SK-N-SH (cell line): ENCODE measurements around the gene ENTPD1. TPM values are rescaled to one million over a fixed set of nuclear protein-coding genes. Genes with fewer than 3 reads are reported as not detected.

Experiments used
- CTCF ChIA-PET: fragments of 300-600, 350-600 bp; formaldehyde crosslinking; extraction: SDS; loops from one replicate; lab custom pipeline; 2021; lab: Yijun Ruan, JAX
- POLR2A ChIA-PET: fragments of 350-600 bp; sonication (Branson Sonifier 250); formaldehyde crosslinking; extraction: SDS; loops from one replicate; lab custom pipeline; 2020; ENCODE audit warnings: antibody characterized with exemption, inconsistent platforms; lab: Yijun Ruan, JAX
- DNase-seq: peaks from one replicate; pipeline ENCODE4 v3.0.0; 2012
- H2AFZ ChIP-seq: fragments of 200-600 bp; sonication (generic); 2 replicates; pipeline ENCODE4 v1.8.1; 2016; ENCODE audit warnings: antibody characterized with exemption, mild to moderate bottlenecking, low read depth
- H3F3A ChIP-seq: fragments of 200-600 bp; sonication (generic); replicated peaks from 2 replicates; pipeline ENCODE3; 2016; ENCODE audit warnings: antibody characterized with exemption, mild to moderate bottlenecking; ENCODE audit not compliant: insufficient read depth
- H3K27ac ChIP-seq, 2 experiments: fragments of 200-500 bp in 1 of 2; fragments of 200-600 bp in 1 of 2; sonication (Bioruptor generic) in 1 of 2; sonication (generic), shearing (Covaris generic) in 1 of 2; 2 replicates each; pipeline versions ENCODE4 v1.5.1 to v1.6.1; 2014 to 2016; ENCODE audit warnings: low read depth in 2 of 2, inconsistent platforms in 1 of 2, low read length in 1 of 2, mild to moderate bottlenecking in 1 of 2, mixed read lengths in 1 of 2
- H3K27me3 ChIP-seq: fragments of 200-600 bp; sonication (generic), shearing (Covaris generic); 2 replicates; pipeline ENCODE4 v1.6.1; 2016; ENCODE audit warnings: mixed run types; ENCODE audit not compliant: insufficient read depth
- H3K36me3 ChIP-seq, 2 experiments: fragments of 200-500 bp in 1 of 2; fragments of 200-600 bp in 1 of 2; sonication (Bioruptor generic) in 1 of 2; sonication (generic) in 1 of 2; replicated peaks in 1 of 2; 2 replicates each; pipeline versions ENCODE3 to v1.5.1; 2014 to 2016; ENCODE audit warnings: low read length in 1 of 2, mild to moderate bottlenecking in 1 of 2; ENCODE audit not compliant: insufficient read depth in 2 of 2, control insufficient read depth in 1 of 2
- H3K4me1 ChIP-seq, 2 experiments: fragments of 200-500 bp in 1 of 2; fragments of 200-600 bp in 1 of 2; sonication (Bioruptor generic) in 1 of 2; sonication (generic), shearing (Covaris generic) in 1 of 2; 2 replicates each; pipeline versions ENCODE4 v1.5.1 to v1.6.1; 2014 to 2016; ENCODE audit warnings: low read depth in 1 of 2, low read length in 1 of 2, mixed run types in 1 of 2; ENCODE audit not compliant: insufficient read depth in 2 of 2, control insufficient read depth in 1 of 2
- H3K4me2 ChIP-seq: fragments of 200-600 bp; sonication (generic), shearing (Covaris generic); 2 replicates; pipeline ENCODE4 v1.6.1; 2017; ENCODE audit warnings: mixed run types
- H3K4me3 ChIP-seq, 2 experiments: fragments of 200-500 bp in 1 of 2; fragments of 200-600 bp in 1 of 2; sonication (Bioruptor generic) in 1 of 2; sonication (generic), shearing (Covaris generic) in 1 of 2; 2 replicates each; pipeline versions ENCODE4 v1.5.1 to v1.8.1; 2014 to 2016; ENCODE audit warnings: low read depth in 2 of 2, inconsistent platforms in 1 of 2, low read length in 1 of 2, mild to moderate bottlenecking in 1 of 2, mixed read lengths in 1 of 2, moderate library complexity in 1 of 2
- H3K79me2 ChIP-seq: fragments of 200-600 bp; sonication (generic); 2 replicates; pipeline ENCODE4 v1.8.1; 2017; ENCODE audit warnings: mild to moderate bottlenecking; ENCODE audit not compliant: insufficient read depth
- H3K9ac ChIP-seq: fragments of 200-600 bp; sonication (generic); 2 replicates; pipeline ENCODE4 v1.6.1; 2017; ENCODE audit warnings: mixed run types
- H3K9me2 ChIP-seq: fragments of 200-600 bp; sonication (generic); 2 replicates; pipeline ENCODE4 v1.6.1; 2017; ENCODE audit warnings: mixed run types
- H3K9me3 ChIP-seq: fragments of 200-600 bp; sonication (generic); 2 replicates; pipeline ENCODE4 v1.6.1; 2017; ENCODE audit warnings: mixed run types, mild to moderate bottlenecking, moderate library complexity
- H4K20me1 ChIP-seq: fragments of 200-600 bp; sonication (generic); 2 replicates; pipeline ENCODE4 v1.6.1; 2017; ENCODE audit warnings: mild to moderate bottlenecking, mixed run types; ENCODE audit not compliant: insufficient read depth
- CHD2 ChIP-seq: fragments of 150-350 bp; IDR thresholded peaks from 2 replicates; pipeline ENCODE4 v1.6.1; 2018; ENCODE audit warnings: low read length; ENCODE audit not compliant: partially characterized antibody
- CTCF ChIP-seq: fragments of 200-600 bp; sonication (generic); IDR thresholded peaks from 2 replicates; pipeline ENCODE4 v1.6.1; 2017; ENCODE audit warnings: antibody characterized with exemption, mild to moderate bottlenecking, moderate library complexity
- EP300 ChIP-seq, 2 experiments: IDR thresholded peaks; 2 replicates each; pipeline versions ENCODE4 v1.4.0 to v1.6.1; 2012; ENCODE audit warnings: borderline replicate concordance in 1 of 2, low read depth in 1 of 2, low read length in 1 of 2
- FOXJ3 ChIP-seq: sonication (generic); formaldehyde crosslinking; IDR thresholded peaks from 2 replicates; pipeline ENCODE4 v1.5.1; 2020; ENCODE audit warnings: mild to moderate bottlenecking, missing genetic modification reagents
- GABPA ChIP-seq: IDR thresholded peaks from 2 replicates; pipeline ENCODE4 v1.4.0; 2012; ENCODE audit warnings: low read depth, mild to moderate bottlenecking
- JUND ChIP-seq: IDR thresholded peaks from 2 replicates; pipeline ENCODE4 v1.4.0; 2012
- MXI1 ChIP-seq: IDR thresholded peaks from 2 replicates; pipeline ENCODE4 v1.6.1; 2012; ENCODE audit warnings: mild to moderate bottlenecking, low read depth, low read length, improper control_type of control experiment
- NFIC ChIP-seq: IDR thresholded peaks from 2 replicates; pipeline ENCODE4 v1.4.0; 2012; ENCODE audit warnings: borderline replicate concordance
- PBX3 ChIP-seq: IDR thresholded peaks from 2 replicates; pipeline ENCODE4; 2012
- RAD21 ChIP-seq: IDR thresholded peaks from 2 replicates; pipeline ENCODE4 v1.6.1; 2012; ENCODE audit warnings: mild to moderate bottlenecking, low read length
- RCOR1 ChIP-seq: fragments of 150-350 bp; IDR thresholded peaks from 2 replicates; pipeline ENCODE4 v1.6.1; 2017; ENCODE audit warnings: antibody characterized with exemption, low read length
- RFX5 ChIP-seq: IDR thresholded peaks from 2 replicates; pipeline ENCODE4 v1.6.1; 2012; ENCODE audit warnings: mild to moderate bottlenecking, improper control_type of control experiment, low read length
- RXRA ChIP-seq: IDR thresholded peaks from 2 replicates; pipeline ENCODE4 v1.4.0; 2012; ENCODE audit warnings: low read depth, mild to moderate bottlenecking, borderline replicate concordance
- SIN3A ChIP-seq: IDR thresholded peaks from 2 replicates; pipeline ENCODE4 v1.6.1; 2012; ENCODE audit warnings: low read depth, mild to moderate bottlenecking, low read length, moderate library complexity, borderline replicate concordance
- SMC3 ChIP-seq: IDR thresholded peaks from 2 replicates; pipeline ENCODE4 v1.6.1; 2012; ENCODE audit warnings: low read depth, low read length, improper control_type of control experiment
- TCF12 ChIP-seq: IDR thresholded peaks from 2 replicates; pipeline ENCODE4 v1.4.0; 2012
- TEAD4 ChIP-seq: IDR thresholded peaks from 2 replicates; pipeline ENCODE4 v1.4.0; 2012; ENCODE audit warnings: mild to moderate bottlenecking, borderline replicate concordance; ENCODE audit not compliant: insufficient read depth
- WGBS: methylation state at CpG from one replicate; pipeline ENCODE4 v1.1.6; 2017; ENCODE audit warnings: low lambda C conversion rate; 5-methylcytosine and 5-hydroxymethylcytosine counted together
- polyA plus RNA-seq, 3 experiments: library from polyadenylated mRNA; depleted of rRNA; stranded (reverse); fragments of >200 nt; gene quantifications; 2 replicates each; pipeline ENCODE4 v1.2.3, GENCODE V29; 2012

Gene ENTPD1
- polyA plus RNA-seq, 1 of the 3 experiments (the other 2 are of a cell fraction), result 0.02 TPM

DNA sequence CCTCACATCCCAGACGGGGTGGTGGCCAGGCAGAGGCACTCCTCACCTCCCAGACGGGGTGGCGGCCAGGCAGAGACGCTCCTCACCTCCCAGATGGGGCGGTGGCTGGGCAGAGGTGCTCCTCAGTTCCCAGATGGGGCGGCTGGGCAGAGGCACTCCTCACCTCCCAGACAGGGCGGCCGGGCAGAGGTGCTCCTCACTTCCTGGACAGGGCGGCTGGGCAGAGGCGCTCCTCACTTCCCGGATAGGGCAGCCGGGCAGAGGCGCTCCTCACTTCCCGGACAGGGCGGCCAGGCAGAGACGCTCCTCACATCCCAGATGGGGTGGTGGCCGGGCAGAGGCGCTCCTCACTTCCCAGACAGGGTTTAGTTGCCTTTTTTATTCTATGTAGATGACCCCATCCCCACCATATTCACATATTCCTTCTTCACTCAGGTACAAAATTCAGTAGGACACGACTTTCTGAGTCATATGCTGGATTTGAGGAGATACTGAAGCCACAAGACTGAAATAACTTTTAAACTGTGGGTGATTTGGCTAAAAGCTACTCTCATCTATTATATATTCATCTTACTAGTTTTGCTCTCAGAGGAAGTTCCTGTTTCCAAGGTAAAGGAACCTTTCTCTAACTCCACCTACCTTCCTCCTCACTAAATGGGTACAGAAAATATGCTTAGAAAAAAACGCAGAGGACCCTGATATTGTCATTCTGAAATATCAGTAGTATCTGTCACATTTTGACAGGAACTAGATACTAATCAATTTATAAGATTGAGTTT lies 54.4 kb downstream of the ENTPD1 start:
- Histone ChIP-seq H2AFZ (no peak overlapping the region), H3K9me2 (no peaks in the 10 kb centered on the region), H3K9me3 (no peaks in the 10 kb centered on the region), H3K4me2 (no peak overlapping the region), H3K27ac (no peak overlapping the region), H3K4me1 (no peaks in the 10 kb centered on the region), H3F3A (no peaks in the 10 kb centered on the region), H3K36me3 (no peaks in the 10 kb centered on the region), H3K9ac (no peak overlapping the region), H3K27me3 (peaks cover 9% of the 10 kb centered on the region; the same call in 1 of the 2 replicates), H4K20me1 (no peaks in the 10 kb centered on the region), H3K79me2 (no peaks in the 10 kb centered on the region), H3K4me3 (no peak overlapping the region)
- POLR2A ChIA-PET, result no interaction called here
- CTCF ChIA-PET, result no interaction called here
- no peak for DNase-seq
- TF ChIP-seq RFX5 (no peak), TEAD4 (no peak), RAD21 (no peak), CHD2 (no peak), JUND (no peak), NFIC (no peak), FOXJ3 (CRISPR knock-in tag) (no peak), CTCF (no peak), SIN3A (no peak), TCF12 (no peak), EP300 (IDR thresholded peaks at IDR 0.05; ENCODE audit: borderline replicate concordance in 1 of 2, low read depth in 1 of 2, low read length in 1 of 2) (no peak)
- WGBS, result 40% methylated on average over 11 of the region's 20 CpGs

DNA sequence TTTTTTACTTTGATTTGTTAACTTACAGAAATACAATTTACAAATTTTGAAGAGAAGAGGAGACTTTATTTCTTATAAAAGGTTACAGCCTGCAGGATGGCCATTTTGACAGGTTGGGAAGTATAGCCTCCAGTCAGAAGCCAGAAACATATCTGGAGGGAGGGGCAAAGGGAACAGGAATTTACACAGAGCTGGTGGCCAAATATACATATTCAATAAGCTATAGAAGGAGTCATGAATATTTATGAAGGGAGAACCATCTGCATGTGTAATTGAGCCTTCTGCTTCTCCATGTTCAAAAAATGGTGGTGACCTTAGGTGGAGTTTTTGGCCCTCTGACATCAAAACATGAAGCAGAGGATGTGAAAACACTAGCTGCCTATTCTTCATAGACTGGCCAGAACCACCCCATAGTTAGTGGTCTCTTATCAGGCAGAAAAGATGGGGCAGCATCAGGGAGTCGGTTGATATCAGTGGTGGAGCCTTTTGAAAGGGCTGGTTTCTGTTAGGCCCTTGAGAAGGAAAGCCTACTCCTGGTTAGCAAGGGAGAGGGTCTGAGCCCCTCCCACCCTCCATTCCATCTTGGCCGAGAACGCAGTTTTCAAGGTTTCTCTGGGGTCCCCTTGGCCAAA lies 57.2 kb downstream of the ENTPD1 start:
- Histone ChIP-seq H3K9me3 (no peaks in the 10 kb centered on the region), H3K4me1 (no peaks in the 10 kb centered on the region), H3K27me3 (no peaks in the 10 kb centered on the region), H3K4me3 (no peak overlapping the region), H3K36me3 (no peaks in the 10 kb centered on the region), H3K4me2 (no peak overlapping the region), H2AFZ (no peak overlapping the region), H3K27ac (no peak overlapping the region), H3K9ac (no peak overlapping the region), H3K9me2 (no peaks in the 10 kb centered on the region), H3F3A (no peaks in the 10 kb centered on the region), H3K79me2 (no peaks in the 10 kb centered on the region), H4K20me1 (no peaks in the 10 kb centered on the region)
- TF ChIP-seq SIN3A (no peak), MXI1 (no peak), PBX3 (no peak), SMC3 (no peak), RXRA (no peak), NFIC (no peak), RAD21 (no peak), RCOR1 (no peak), EP300 (IDR thresholded peaks at IDR 0.05; ENCODE audit: borderline replicate concordance in 1 of 2, low read depth in 1 of 2, low read length in 1 of 2) (no peak), GABPA (no peak), CTCF (no peak)
- CTCF ChIA-PET, result interaction anchor here (1.1 kb wide), 1 partner anchor 24 kb away, joined by 3 read pairs; no protein-coding TSS in a partner anchor
- no peak for DNase-seq
- 13% methylated on average over 2 of the region's 3 CpGs for WGBS
- POLR2A ChIA-PET, result no interaction called here
